GM13977 (cell line): ENCODE measurements around the gene ECEL1.
"Not testable (repeated sequence)": the region's sequence is repeated elsewhere in the genome, so short reads cannot be mapped to it uniquely, and the experiment has no call there.

Experiments used
- DNase-seq: peaks from one replicate; pipeline ENCODE4 v3.0.0; 2012; ENCODE audit warnings: low spot score
- CTCF ChIP-seq: IDR thresholded peaks from 2 replicates; pipeline ENCODE4 v1.5.1; 2012; ENCODE audit warnings: mild to moderate bottlenecking, control low read depth; ENCODE audit not compliant: insufficient read depth; ENCODE audit errors: extremely low read depth, missing control alignments
- in situ Hi-C: fragments of 300-500 bp; cut with MboI; formaldehyde crosslinking; loops from one replicate; pipeline ENCODE4 v1.12.0; 2022; ENCODE audit warnings: low sequenced_read_pairs, low pct_unique_long_range_greater_than_20kb, mixed read lengths, inconsistent platforms; ENCODE audit not compliant: unreplicated experiment

Gene ECEL1

GRCh38 chr2:232487385-232488096 lies at the start of gene ECEL1:
ECEL1 (minus strand) TSS chr2:232487834; CDS start chr2:232486653, 1,181 bp downstream.
- peak; percentile 63 for DNase-seq
- TF ChIP-seq CTCF, result no peak

DNA sequence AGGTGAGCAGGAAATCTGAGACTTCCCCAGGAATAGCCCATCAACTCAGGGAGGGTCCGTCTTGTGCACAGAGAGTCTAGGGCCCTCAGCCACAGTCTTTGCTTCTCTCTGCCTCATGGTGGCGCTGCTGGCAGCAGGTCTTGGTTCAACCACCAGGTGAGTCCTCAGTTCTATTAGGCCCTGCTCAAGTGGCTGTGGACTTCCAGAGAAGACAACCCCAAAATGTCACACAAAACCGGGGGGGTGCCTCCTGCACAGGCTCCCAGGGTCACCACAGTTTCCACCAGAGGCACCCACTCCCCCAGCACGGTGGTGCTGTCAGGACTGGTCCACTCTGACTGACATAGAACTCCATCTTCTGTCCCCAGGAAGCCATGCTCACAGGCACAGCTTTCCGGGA lies 49.4 kb upstream of the ECEL1 start:
- in situ Hi-C loops, result no loop called here
- TF ChIP-seq CTCF, result peak; percentile 44
- DNase-seq, result no peak

More at GRCh38 chr2:232487385-232488096, at the start of gene ECEL1:
- in situ Hi-C loops, result no loop called here

- in situ Hi-C loops, result no loop called here
- no peak for DNase-seq
- TF ChIP-seq CTCF, result no peak
Observed at GRCh38 chr2:232535761-232536530, 48.3 kb upstream of the ECEL1 start.

DNA sequence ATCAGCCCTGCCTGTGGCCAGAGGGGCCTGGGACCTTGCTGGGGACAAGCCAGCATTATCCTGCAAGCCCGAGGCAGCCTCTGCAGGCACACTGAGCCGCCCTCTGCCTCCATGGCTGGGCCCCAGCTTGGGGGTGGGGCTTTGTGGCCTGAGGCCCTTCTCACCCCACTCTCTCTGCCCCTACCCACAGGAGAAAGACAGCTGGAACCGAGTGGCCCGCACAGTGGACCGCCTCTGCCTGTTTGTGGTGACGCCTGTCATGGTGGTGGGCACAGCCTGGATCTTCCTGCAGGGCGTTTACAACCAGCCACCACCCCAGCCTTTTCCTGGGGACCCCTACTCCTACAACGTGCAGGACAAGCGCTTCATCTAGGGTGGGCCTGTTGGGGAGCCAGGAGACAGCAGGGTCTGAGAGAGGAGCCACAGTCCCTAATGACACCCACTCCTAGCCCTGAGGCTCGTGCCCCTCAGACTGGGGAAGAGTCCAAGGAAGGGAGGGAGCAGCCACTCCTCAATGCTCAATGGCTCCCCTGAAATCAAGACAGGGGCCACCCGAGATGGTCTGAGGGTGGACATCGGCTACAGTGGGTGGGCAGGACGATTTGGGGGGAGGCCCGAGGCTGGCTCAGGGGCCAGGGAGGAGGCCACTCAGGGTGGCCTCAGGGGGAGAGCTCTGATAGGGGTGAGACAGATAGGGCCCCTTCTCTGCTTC lies 47.5 kb upstream of the ECEL1 start:
- TF ChIP-seq CTCF, result no peak
- in situ Hi-C loops, result no loop called here
- DNase-seq, result no peak

DNA sequence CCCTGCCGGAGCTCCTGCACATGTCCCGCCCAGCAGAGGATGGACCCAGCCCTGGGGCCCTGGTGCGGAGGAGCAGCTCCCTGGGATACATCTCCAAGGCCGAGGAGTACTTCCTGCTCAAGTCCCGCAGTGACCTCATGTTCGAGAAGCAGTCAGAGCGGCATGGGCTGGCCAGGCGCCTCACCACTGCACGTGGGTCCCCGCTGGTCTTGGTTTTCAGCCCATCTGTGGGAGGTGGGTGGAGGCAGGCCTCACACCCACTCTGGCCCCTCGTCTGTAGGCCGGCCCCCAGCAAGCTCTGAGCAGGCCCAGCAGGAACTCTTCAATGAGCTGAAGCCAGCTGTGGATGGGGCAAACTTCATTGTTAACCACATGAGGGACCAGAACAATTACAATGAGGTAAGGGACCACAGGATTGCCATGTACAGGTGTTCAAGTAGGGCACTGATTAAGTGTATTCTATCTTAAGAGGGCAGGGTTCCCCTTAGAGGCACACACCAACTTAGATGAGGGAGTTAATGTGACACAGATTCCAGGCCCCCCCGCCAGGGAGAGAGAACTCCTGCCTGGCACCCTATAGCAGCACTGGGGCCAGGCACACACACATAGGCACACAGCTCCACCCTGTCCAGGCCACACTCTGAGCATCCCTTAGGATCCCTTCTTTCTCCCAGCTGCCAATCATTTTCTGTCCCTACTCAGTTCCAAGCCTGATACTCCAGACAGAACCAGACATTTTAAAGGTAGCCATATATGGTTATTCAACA lies 46.5 kb upstream of the ECEL1 start:
- TF ChIP-seq CTCF, result no peak
- DNase-seq, result no peak
- in situ Hi-C loops, result no loop called here

DNA sequence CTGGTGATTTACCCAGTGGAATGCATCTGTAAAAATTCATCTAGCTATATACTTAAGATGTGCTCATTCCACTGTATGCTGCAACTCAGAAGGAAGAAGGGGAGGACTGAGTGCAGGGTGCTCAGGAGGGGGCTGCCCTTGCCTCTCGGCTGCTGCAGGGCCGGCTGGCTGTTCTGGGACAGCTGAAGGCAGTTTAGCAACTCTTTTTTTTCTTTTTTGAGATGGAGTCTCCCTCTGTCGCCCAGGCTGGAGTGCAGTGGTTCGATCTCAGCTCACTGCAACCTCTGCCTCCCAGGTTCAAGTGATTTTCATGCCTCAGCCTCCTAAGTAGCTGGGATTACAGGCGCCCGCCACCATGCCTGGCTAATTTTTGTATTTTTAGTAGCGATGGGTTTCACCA lies 45.2 kb upstream of the ECEL1 start:
- in situ Hi-C loops, DNase-seq: not testable (repeated sequence)
